Thymus (tissue), 11 donors: Measurements from ENCODE around the gene RASA4. TPM values are rescaled to one million over a fixed set of nuclear protein-coding genes. Genes with fewer than 3 reads are reported as not detected.
"Not testable (repeated sequence)": the region's sequence is repeated elsewhere in the genome, so short reads cannot be mapped to it uniquely, and the experiment has no call there.

Experiments used
- DNase-seq, 9 donors: peaks; one replicate each; pipeline ENCODE4 v3.0.0-alpha.2; 2013; ENCODE audit warnings: low spot score in 9 of 9, low read depth in 6 of 9, missing footprints in 1 of 9
- H3K27ac ChIP-seq, 2 donors: one replicate each; pipeline ENCODE4 v1.5.1; 2013; ENCODE audit warnings: control low read depth in 1 of 2, low read depth in 1 of 2, low read length in 1 of 2, mild to moderate bottlenecking in 1 of 2, moderate library complexity in 1 of 2
- H3K27me3 ChIP-seq, 2 donors: one replicate each; pipeline ENCODE4 v1.5.1; 2013; ENCODE audit warnings: low read length in 1 of 2; ENCODE audit not compliant: control insufficient read depth in 2 of 2, insufficient read depth in 1 of 2
- H3K36me3 ChIP-seq, 2 donors: one replicate each; pipeline ENCODE4 v1.5.1; 2013; ENCODE audit warnings: low read length in 1 of 2, mild to moderate bottlenecking in 1 of 2, moderate library complexity in 1 of 2; ENCODE audit not compliant: control insufficient read depth in 2 of 2, insufficient read depth in 2 of 2
- H3K4me1 ChIP-seq, 2 donors: one replicate each; pipeline ENCODE4 v1.5.1; 2013; ENCODE audit warnings: low read length in 2 of 2; ENCODE audit not compliant: control insufficient read depth in 2 of 2, insufficient read depth in 2 of 2
- H3K4me3 ChIP-seq, 2 donors: one replicate each; pipeline ENCODE4 v1.5.1; 2013; ENCODE audit warnings: low read length in 2 of 2, control low read depth in 1 of 2, mild to moderate bottlenecking in 1 of 2
- H3K9me3 ChIP-seq, 2 donors: one replicate each; pipeline ENCODE4 v1.5.1; 2013; ENCODE audit warnings: low read length in 1 of 2, mild to moderate bottlenecking in 1 of 2; ENCODE audit not compliant: control insufficient read depth in 2 of 2, insufficient read depth in 1 of 2
- WGBS: extraction: QIAGEN DNeasy Blood & Tissue Kit; methylation state at CpG from one replicate; pipeline ENCODE4 v1.1.7; 2013; 5-methylcytosine and 5-hydroxymethylcytosine counted together
- polyA plus RNA-seq: library from polyadenylated mRNA; stranded (reverse); fragments of 200-250 nt; gene quantifications from one replicate; pipeline ENCODE4 v1.2.3, GENCODE V29; 2013
- total RNA-seq: library from RNA; stranded (reverse); fragments of 120-200 nt; gene quantifications from one replicate; pipeline ENCODE4 v1.2.4, GENCODE V29; 2013
- donor health status: healthy.

The RASA4 gene
- total and polyA plus RNA-seq, 2 donors, result 13.6 to 42.3 TPM

- not testable (repeated sequence) for H3K4me3 ChIP-seq, H3K27me3 ChIP-seq, H3K9me3 ChIP-seq, H3K36me3 ChIP-seq, DNase-seq, H3K27ac ChIP-seq, H3K4me1 ChIP-seq
- WGBS, result 96% methylated on average over 4 of the region's 11 CpGs
Observed at GRCh38 chr7:102568620-102569019, 47.9 kb downstream of the RASA4 start.

- not testable (repeated sequence) for H3K9me3 ChIP-seq, H3K4me3 ChIP-seq, H3K27me3 ChIP-seq, H3K4me1 ChIP-seq, H3K27ac ChIP-seq, DNase-seq, H3K36me3 ChIP-seq
- WGBS, result no CpG with 5 or more reads among the region's 6 CpGs
Observed at GRCh38 chr7:102550808-102551422, 65.6 kb downstream of the RASA4 start, which contains the start of gene SPDYE2. Gene SPDYE2 (plus strand): TSS chr7:102551226. CDS start chr7:102553256, 2,030 bp downstream.

GRCh38 chr7:102546353-102546752 is 70.2 kb downstream of the RASA4 start:
- not testable (repeated sequence) for H3K9me3 ChIP-seq, DNase-seq
- 94% methylated on average over 2 of the region's 6 CpGs for WGBS

GRCh38 chr7:102545288-102545687 is 71.3 kb downstream of the RASA4 start:
- 97% methylated on average over 8 of the region's 12 CpGs for WGBS
- not testable (repeated sequence) for H3K4me3 ChIP-seq, H3K36me3 ChIP-seq, H3K9me3 ChIP-seq, H3K27ac ChIP-seq, DNase-seq, H3K4me1 ChIP-seq, H3K27me3 ChIP-seq

More at GRCh38 chr7:102546353-102546752, 70.2 kb downstream of the RASA4 start:
- not testable (repeated sequence) for H3K27me3 ChIP-seq, H3K27ac ChIP-seq, H3K4me3 ChIP-seq, H3K36me3 ChIP-seq, H3K4me1 ChIP-seq

GRCh38 chr7:102544372-102544771 is 72.2 kb downstream of the RASA4 start:
- no CpG with 5 or more reads among the region's 1 CpG for WGBS
- not testable (repeated sequence) for H3K4me1 ChIP-seq, H3K27me3 ChIP-seq, H3K9me3 ChIP-seq, DNase-seq, H3K4me3 ChIP-seq, H3K36me3 ChIP-seq, H3K27ac ChIP-seq

GRCh38 chr7:102543596-102543995 is 73.0 kb downstream of the RASA4 start, which contains the start of gene UPK3BL2:
Gene UPK3BL2 (minus strand): TSS chr7:102543696. CDS start chr7:102543636, 60 bp downstream.
- H3K36me3 ChIP-seq, H3K4me1 ChIP-seq: not testable (repeated sequence)
- no CpG with 5 or more reads among the region's 8 CpGs for WGBS

GRCh38 chr7:102542771-102543170 is 73.8 kb downstream of the RASA4 start:
- H3K4me1 ChIP-seq, DNase-seq, H3K36me3 ChIP-seq, H3K27me3 ChIP-seq, H3K9me3 ChIP-seq, H3K4me3 ChIP-seq, H3K27ac ChIP-seq: not testable (repeated sequence)
- 92% methylated on average over 7 of the region's 11 CpGs for WGBS

More at GRCh38 chr7:102543596-102543995, 73.0 kb downstream of the RASA4 start, which contains the start of gene UPK3BL2:
- H3K27ac ChIP-seq, H3K27me3 ChIP-seq, H3K4me3 ChIP-seq, H3K9me3 ChIP-seq, DNase-seq: not testable (repeated sequence)

- H3K4me1 ChIP-seq, DNase-seq, H3K4me3 ChIP-seq, H3K27ac ChIP-seq, H3K9me3 ChIP-seq, H3K36me3 ChIP-seq, H3K27me3 ChIP-seq: not testable (repeated sequence)
- 98% methylated on average over 4 of the region's 8 CpGs for WGBS
Observed at GRCh38 chr7:102542083-102542482, 74.5 kb downstream of the RASA4 start.

- not testable (repeated sequence) for H3K9me3 ChIP-seq, H3K27ac ChIP-seq, H3K4me1 ChIP-seq, H3K27me3 ChIP-seq, H3K36me3 ChIP-seq, H3K4me3 ChIP-seq, DNase-seq
- 95% methylated on average over 4 of the region's 6 CpGs for WGBS
Observed at GRCh38 chr7:102540604-102541003, 76.0 kb downstream of the RASA4 start.
